ENCODE data around the gene TRIM49D2.
"Not testable (repeated sequence)": the region's sequence is repeated elsewhere in the genome, so short reads cannot be mapped to it uniquely, and the experiment has no call there.

Gene TRIM49D2, protein sequence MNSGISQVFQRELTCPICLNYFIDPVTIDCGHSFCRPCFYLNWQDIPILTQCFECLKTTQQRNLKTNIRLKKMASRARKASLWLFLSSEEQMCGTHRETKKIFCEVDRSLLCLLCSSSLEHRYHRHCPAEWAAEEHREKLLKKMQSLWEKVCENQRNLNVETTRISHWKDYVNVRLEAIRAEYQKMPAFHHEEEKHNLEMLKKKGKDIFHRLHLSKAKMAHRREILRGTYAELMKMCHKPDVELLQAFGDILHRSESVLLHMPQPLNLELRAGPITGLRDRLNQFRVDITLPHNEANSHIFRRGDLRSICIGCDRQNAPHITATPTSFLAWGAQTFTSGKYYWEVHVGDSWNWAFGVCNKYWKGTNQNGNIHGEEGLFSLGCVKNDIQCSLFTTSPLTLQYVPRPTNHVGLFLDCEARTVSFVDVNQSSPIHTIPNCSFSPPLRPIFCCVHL

DNA sequence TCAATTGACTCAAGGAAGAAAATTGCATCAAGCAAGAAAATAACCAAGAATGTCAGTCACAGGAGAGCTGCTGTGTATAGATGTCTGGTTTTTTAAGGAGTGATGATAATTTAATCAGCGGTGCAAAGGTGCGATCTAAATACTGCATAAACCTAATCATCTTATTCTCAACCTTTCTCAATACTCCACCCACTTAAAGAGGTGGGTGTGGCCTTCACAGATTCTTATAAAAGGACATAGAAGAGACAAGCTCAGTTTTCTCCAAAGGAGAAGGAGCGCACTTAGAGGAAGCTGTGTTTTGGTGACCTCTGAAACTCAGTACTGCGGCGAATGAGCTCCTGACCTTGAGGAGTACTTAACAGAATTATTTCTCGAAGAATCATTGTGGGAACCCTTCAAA, at the start of gene TRIM49D2:
TRIM49D2 (plus strand) TSS at position 301 of the 400 bp plus-strand sequence. CDS start 2,698 bp downstream, outside the sequence.
- H3K4me3 ChIP-seq (ENCODE audit: low read depth, low read length), result not testable (repeated sequence)

DNA sequence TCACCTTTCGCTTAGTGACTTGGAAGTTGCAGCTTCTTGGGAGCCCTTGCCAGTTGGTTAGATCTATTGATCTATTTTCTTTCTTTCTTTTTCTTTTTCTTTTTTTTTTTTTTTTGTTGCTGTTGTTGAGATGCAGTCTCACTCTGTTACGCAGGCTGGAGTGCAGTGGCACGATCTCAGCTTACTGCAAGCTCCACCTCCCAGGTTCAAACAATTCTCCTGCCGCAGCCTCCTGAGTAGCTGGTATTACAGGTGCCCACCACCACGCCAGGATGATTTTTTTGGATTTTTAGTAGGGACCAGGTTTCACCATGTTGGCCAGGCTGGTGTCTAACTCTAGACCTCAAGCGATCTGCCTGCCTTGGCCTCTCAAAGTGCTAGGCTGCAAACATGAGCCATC, 46.4 kb upstream of the TRIM49D2 start:
- H3K4me3 ChIP-seq (ENCODE audit: low read depth, low read length), result not testable (repeated sequence)

DNA sequence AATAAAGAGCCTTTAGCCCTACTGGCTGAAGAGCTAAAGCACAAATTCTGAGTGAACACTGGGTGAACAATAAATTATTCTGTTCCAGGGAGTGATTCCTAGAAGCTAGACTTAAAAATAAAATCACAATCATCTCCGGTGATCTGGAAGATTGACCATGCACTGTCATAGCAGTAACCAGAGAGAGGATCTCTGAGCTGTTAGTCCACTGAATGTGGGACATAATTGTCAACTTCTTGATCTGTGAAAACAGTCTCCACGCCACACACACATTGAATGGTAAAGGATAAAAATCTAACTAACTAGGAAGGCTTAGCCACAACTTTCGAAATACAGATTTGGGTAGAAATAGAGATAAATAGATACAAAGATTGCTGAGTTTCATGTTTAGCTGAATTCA, 30.6 kb upstream of the TRIM49D2 start:
- not testable (repeated sequence) for H3K4me3 ChIP-seq (ENCODE audit: low read depth, low read length)

DNA sequence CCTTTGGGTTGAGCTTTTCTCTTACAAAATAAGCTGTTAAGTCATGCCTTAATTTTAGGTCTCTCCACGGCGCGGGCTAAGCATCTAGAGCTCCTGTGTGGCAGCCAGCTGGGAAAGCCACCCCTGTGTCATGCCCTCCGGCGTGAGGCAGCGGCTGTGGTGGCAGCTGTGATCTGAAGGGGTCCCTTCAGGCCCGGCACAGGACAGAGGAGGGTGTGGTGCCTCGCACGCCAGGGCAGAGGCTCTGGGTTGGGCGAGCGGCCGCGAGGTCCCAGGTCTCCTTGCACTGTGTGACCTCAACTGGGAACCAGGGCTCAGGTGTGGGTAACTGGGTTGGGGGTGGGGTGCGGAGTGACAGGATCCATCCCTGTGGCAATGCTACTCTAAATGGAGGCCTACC, 23.1 kb upstream of the TRIM49D2 start:
- H3K4me3 ChIP-seq (ENCODE audit: low read depth, low read length), result not testable (repeated sequence)

DNA sequence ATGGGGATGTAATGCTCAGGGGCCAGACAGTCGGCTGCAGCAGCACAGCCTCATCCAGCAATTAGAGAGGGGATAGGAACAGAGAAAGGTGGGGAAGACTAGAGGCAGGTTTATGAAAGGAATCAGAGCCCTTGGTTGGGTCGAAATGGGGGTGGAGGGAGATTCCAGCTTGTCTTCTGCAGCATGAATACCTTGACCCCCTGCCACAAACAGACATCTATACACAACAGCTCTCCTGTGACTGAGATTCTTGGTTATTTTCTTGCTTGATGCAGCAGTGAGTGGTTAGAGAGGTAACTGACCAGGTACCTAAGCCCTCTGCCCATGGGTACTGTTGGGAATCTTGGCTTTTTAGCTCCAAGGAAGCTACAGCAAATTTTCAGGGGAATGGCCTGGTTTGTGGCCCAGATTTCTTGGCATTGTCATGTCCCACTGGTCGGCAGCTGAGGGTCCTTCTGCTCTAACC, 1.6 kb upstream of the TRIM49D2 start, which contains the start of gene TRIM49D1:
TRIM49D1 (minus strand) TSS at position 51 of the 466 bp plus-strand sequence. CDS start 4,535 bp downstream, outside the sequence.
- no peak within 1 kb of the TSS for H3K4me3 ChIP-seq (ENCODE audit: low read depth, low read length)

DNA sequence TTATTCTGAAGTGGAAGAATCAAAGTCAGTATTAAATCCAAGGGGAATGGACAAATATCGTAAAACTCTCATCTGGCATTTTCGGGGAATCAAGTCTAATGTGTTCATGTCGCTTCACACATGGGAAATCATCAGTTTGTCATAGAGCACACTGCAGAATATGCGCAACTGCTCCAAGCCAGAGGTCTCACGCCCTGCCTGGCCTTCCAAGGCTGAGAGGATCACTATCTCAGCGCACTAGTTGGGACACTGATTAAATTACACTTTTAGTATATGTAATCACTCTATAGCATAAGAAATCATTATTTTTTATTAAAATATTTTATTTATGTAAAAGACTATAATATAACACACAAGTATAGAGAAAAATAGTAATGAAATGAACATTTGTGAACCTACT, 37.0 kb downstream of the TRIM49D2 start:
- H3K4me3 ChIP-seq (ENCODE audit: low read depth, low read length), result not testable (repeated sequence)

DNA sequence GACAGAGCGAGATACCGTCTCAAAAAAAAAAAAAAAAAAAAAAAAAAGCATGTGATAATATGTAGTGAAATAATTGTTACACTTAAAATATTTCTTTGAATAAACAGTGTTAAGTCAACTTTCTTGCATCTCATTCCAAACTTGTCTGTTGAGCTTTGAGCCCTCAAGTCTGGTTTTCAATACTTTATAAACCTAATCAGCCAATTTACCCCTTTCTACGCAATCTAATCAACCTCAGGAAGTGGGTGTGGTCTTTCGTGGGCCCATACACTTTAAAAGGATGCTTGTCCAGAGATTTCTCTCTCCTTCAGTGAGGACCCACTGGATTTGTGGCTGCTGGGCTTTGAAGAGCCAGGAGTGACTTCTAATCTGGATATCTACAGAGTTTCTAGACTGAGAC, 41.9 kb downstream of the TRIM49D2 start, which contains the start of gene TRIM64:
TRIM64 (plus strand) TSS at position 301 of the 400 bp plus-strand sequence. CDS start 2,467 bp downstream, outside the sequence.
- not testable (repeated sequence) for H3K4me3 ChIP-seq (ENCODE audit: low read depth, low read length)

Data from iPS-11a (cell line).